Spleen (tissue), 11 donors: ENCODE data around the gene DNTT. TPM values are rescaled to one million over a fixed set of nuclear protein-coding genes. Genes with fewer than 3 reads are reported as not detected.

Experiments used
- DNase-seq: peaks from one replicate; pipeline ENCODE4 v3.0.0-alpha.2; 2020
- H3K27ac ChIP-seq, 8 donors: fragments of 200-600 bp; sonication (generic) in 7 of 8; 1 replicate in 4 of 8; 2 replicates in 4 of 8; pipeline versions ENCODE4 v1.5.0 to v1.8.0; 2016 to 2021; ENCODE audit warnings: inconsistent platforms in 4 of 8, mild to moderate bottlenecking in 4 of 8, moderate library complexity in 1 of 8
- H3K27me3 ChIP-seq, 7 donors: fragments of 200-600 bp; sonication (generic) in 6 of 7; replicated peaks in 1 of 7; 1 replicate in 4 of 7; 2 replicates in 3 of 7; pipeline versions ENCODE4 v1.5.0 to v1.8.0; 2016 to 2021; ENCODE audit warnings: inconsistent platforms in 3 of 7, mild to moderate bottlenecking in 1 of 7
- H3K36me3 ChIP-seq, 6 donors: fragments of 200-600 bp; sonication (generic) in 5 of 6; 1 replicate in 4 of 6; 2 replicates in 2 of 6; pipeline versions ENCODE4 v1.5.0 to v1.8.0; 2016 to 2021; ENCODE audit warnings: inconsistent platforms in 2 of 6
- H3K4me1 ChIP-seq, 6 donors: fragments of 200-600 bp; sonication (generic) in 5 of 6; 1 replicate in 3 of 6; 2 replicates in 3 of 6; pipeline versions ENCODE4 v1.5.0 to v1.8.0; 2016 to 2021; ENCODE audit warnings: inconsistent platforms in 3 of 6
- H3K4me3 ChIP-seq, 8 donors: fragments of 200-600 bp; sonication (generic) in 7 of 8; 1 replicate in 4 of 8; 2 replicates in 4 of 8; pipeline versions ENCODE4 v1.5.0 to v1.8.0; 2016 to 2021; ENCODE audit warnings: inconsistent platforms in 4 of 8, mild to moderate bottlenecking in 4 of 8, moderate library complexity in 2 of 8
- H3K9me3 ChIP-seq, 8 donors: fragments of 200-600 bp; sonication (generic) in 7 of 8; 1 replicate in 4 of 8; 2 replicates in 4 of 8; pipeline versions ENCODE4 v1.5.0 to v1.8.0; 2016 to 2021; ENCODE audit warnings: inconsistent platforms in 4 of 8
- POLR2A ChIP-seq, 3 donors: fragments of 450-650 bp; IDR thresholded peaks; one replicate each; pipeline ENCODE4 v1.5.1; 2017; ENCODE audit warnings: antibody characterized with exemption in 3 of 3, mild to moderate bottlenecking in 1 of 3
- POLR2AphosphoS5 ChIP-seq, 3 donors: sonication (generic); formaldehyde crosslinking; IDR thresholded peaks; one replicate each; pipeline ENCODE4 v1.5.1; 2017; ENCODE audit warnings: antibody characterized with exemption in 3 of 3
- WGBS, 5 donors: extraction: QIAGEN DNeasy Blood & Tissue Kit in 3 of 5; methylation state at CpG; one replicate each; pipeline versions ENCODE4 v1.1.5 to v1.1.7; 2013 to 2018; 5-methylcytosine and 5-hydroxymethylcytosine counted together
- intact Hi-C: fragments of 100-400 bp; cut with DNase I; formaldehyde crosslinking; loops from one replicate; pipeline ENCODE4 v1.15.0; 2023; ENCODE audit warnings: low total_unique reads
- polyA plus RNA-seq, 3 donors: library from polyadenylated mRNA; stranded (reverse); fragments of 200-250 nt; gene quantifications; one replicate each; pipeline ENCODE4 v1.2.1, GENCODE V29; 2013
- total RNA-seq, 7 donors: library from RNA; depleted of rRNA in 3 of 7; stranded (reverse); fragments of >200 nt in 3 of 7; fragmentation: NEBNext Ultra II Directional in 4 of 7; extraction: Animal tissue kit (Norgen Biotek cat#: 25700) in 4 of 7; gene quantifications; one replicate each; pipeline versions ENCODE4 v1.1.0 to v1.2.1, GENCODE V29; 2016 to 2021
- TF ChIP-seq, protein P1 (sequence below), 11 experiments: fragments of 200-600 bp in 7 of 11; fragments of 450-650 bp in 4 of 11; sonication (generic) in 4 of 11; IDR thresholded peaks in 8 of 11; conservative IDR thresholded peaks in 3 of 11; 1 replicate in 7 of 11; 2 replicates in 4 of 11; pipeline versions ENCODE4 v1.4.0 to v1.8.0; 2016 to 2021; ENCODE audit warnings: antibody characterized with exemption in 11 of 11, inconsistent platforms in 4 of 11, mild to moderate bottlenecking in 1 of 11
- donor health status: healthy with polysubstance abuse.
- donor health status: DM: no; HTN: no; CAD: no; lungs with moderate emphysema.
- donor health status: DM: no; HTN: no; CAD: no.
- donor health status: Bipolar disorder and iron deficiency.
- donor health status: healthy.
- donor health status: DM: no; HTN: no; CAD: no.
- donor health status: DM: yes; HTN: yes; CAD: no.

Gene DNTT
- total and polyA plus RNA-seq, 10 donors: 0.08 to 0.59 TPM; not detected in 8

DNA sequence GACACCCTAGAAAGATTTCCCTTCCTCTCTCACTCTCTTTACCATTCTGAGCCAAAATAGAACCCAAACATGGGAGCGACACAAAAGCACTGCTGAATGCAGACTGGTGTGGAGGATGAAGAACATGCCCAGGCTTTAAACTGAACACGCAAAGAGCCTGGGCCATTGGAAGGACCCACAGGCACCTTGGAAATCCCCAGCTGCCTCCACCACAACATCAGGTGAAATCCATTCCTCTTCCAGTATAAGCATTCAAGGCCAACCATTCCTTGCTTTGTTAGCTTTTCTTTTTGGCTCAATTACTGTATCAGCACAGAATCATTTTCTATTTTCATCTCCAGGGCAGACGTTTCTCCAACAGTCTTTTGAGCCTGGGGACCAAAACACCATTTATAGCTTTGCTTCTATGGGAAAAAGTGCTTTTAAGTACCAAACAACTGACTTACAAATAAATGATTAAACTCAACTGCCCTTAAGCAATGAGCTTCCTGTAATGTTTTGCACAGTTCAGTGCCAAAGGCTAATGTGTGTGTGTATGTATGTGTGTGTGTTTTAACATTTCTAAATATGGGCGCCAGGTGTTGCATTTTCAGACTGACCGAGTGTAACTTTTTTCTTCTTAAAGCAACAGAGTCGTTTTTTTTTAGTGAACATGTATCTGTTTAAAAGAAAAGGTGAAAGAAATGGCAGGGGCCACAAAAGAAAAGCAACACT lies 16.7 kb upstream of the DNTT start:
- intact Hi-C loops: no loop called here
- 18 to 27% (median 20%) methylated on average over 6 of the region's 6 CpGs for WGBS, 5 donors
- Histone ChIP-seq H3K27ac (peak overlapping the region; percentile 60 to 86 (median 75)), H3K4me3 (peak overlapping the region in 5 of 8 donors; percentile 13 to 63 (median 29)), H3K9me3 (no peaks in the 10 kb centered on the region), H3K27me3 (no peaks in the 10 kb centered on the region), H3K4me1 (peaks cover 14 to 69% (median 38%) of the 10 kb centered on the region in 6 donors), H3K36me3 (no peaks in the 10 kb centered on the region)
- DNase-seq: no peak
- TF ChIP-seq POLR2A (IDR thresholded peaks at IDR 0.05) (no peak), POLR2AphosphoS5 (IDR thresholded peaks at IDR 0.05) (peak in 1 of 3 donors; percentile 24)
- TF ChIP-seq, protein P1, sequence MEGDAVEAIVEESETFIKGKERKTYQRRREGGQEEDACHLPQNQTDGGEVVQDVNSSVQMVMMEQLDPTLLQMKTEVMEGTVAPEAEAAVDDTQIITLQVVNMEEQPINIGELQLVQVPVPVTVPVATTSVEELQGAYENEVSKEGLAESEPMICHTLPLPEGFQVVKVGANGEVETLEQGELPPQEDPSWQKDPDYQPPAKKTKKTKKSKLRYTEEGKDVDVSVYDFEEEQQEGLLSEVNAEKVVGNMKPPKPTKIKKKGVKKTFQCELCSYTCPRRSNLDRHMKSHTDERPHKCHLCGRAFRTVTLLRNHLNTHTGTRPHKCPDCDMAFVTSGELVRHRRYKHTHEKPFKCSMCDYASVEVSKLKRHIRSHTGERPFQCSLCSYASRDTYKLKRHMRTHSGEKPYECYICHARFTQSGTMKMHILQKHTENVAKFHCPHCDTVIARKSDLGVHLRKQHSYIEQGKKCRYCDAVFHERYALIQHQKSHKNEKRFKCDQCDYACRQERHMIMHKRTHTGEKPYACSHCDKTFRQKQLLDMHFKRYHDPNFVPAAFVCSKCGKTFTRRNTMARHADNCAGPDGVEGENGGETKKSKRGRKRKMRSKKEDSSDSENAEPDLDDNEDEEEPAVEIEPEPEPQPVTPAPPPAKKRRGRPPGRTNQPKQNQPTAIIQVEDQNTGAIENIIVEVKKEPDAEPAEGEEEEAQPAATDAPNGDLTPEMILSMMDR (IDR thresholded peaks at IDR 0.05 in 8 of 11, conservative IDR thresholded peaks at IDR 0.05 in 3 of 11): no peak

DNA sequence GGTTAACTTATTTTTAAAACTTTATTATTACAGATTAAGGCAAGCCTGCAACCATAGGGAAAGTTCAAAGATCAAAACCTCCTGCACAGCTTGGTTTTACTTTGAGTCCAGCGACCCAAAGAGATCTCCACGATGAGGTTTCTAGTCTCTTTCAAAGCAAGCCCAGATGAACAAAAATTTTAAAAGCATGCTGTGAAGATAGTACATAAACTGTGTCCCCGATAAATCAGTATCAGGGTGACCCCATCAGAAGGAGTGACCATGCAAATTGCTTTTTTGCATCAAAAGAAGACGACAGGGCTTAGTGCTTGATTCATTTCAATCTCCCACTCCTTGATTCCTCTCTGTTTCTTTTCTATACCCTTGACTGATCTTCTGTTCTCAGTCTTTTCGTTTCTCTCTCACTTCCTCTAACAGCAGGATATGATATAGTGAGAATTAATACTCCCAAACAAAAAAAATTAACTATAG lies 16.0 kb upstream of the DNTT start:
- Histone ChIP-seq H3K27me3 (no peaks in the 10 kb centered on the region), H3K36me3 (no peaks in the 10 kb centered on the region), H3K4me1 (peaks cover 14 to 76% (median 41%) of the 10 kb centered on the region in 6 donors), H3K4me3 (peak overlapping the region in 6 of 8 donors; percentile 10 to 63 (median 28)), H3K27ac (peak overlapping the region; percentile 60 to 86 (median 75)), H3K9me3 (no peaks in the 10 kb centered on the region)
- TF ChIP-seq, protein P1 (IDR thresholded peaks at IDR 0.05 in 8 of 11, conservative IDR thresholded peaks at IDR 0.05 in 3 of 11): no peak
- TF ChIP-seq POLR2A (IDR thresholded peaks at IDR 0.05) (peak in 1 of 3 donors; percentile 10), POLR2AphosphoS5 (IDR thresholded peaks at IDR 0.05) (no peak)
- intact Hi-C loops: no loop called here
- WGBS, 5 donors: 17 to 34% (median 24%) methylated on average over 5 of the region's 5 CpGs
- no peak for DNase-seq

DNA sequence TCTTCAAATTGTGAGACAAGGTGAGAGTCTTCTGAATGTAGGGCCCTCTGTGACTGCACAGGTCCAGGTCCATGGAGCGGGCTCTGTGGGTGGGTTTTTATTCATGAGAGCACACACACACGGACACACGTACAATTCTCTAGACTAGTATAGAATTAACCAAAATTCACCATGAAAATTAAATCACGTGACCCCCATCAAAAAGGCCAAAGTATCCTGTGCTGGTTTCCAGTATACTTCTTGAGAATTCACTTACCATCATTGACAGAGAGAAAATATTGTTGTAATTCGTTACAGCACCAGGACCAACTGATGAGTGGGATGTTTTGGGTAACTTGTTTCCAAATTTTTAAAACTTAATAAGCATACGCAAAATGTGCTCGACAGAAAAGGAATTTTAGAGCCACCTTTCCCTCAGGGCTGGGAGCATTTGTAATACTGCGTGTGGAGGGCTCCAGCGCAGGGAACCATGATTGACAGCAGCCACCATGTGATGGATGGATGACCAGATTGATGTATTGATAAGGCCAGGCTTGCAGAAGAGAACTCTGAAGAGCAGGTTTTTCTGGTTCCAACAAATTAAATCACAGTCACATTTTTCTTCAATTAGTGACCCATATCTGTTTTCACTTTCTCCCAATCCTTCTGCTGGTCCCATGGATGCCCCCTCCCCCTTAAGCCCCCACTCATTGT lies 14.9 kb upstream of the DNTT start:
- Histone ChIP-seq H3K9me3 (no peaks in the 10 kb centered on the region), H3K36me3 (no peaks in the 10 kb centered on the region), H3K27ac (peak overlapping the region in 7 of 8 donors; percentile 63 to 86 (median 76)), H3K4me1 (peaks cover 14 to 76% (median 42%) of the 10 kb centered on the region in 6 donors), H3K4me3 (no peak overlapping the region), H3K27me3 (no peaks in the 10 kb centered on the region)
- TF ChIP-seq POLR2A (IDR thresholded peaks at IDR 0.05): no peak
- TF ChIP-seq, protein P1 (IDR thresholded peaks at IDR 0.05 in 8 of 11, conservative IDR thresholded peaks at IDR 0.05 in 3 of 11): no peak
- no peak for TF ChIP-seq POLR2AphosphoS5 (IDR thresholded peaks at IDR 0.05)
- 87 to 94% (median 92%) methylated on average over 9 of the region's 9 CpGs for WGBS, 5 donors
- intact Hi-C loops: no loop called here
- no peak for DNase-seq
